ENCODE data around the gene B4GALT4.
"Not testable (repeated sequence)": the region's sequence is repeated elsewhere in the genome, so short reads cannot be mapped to it uniquely, and the experiment has no call there.

B4GALT4 gene, protein sequence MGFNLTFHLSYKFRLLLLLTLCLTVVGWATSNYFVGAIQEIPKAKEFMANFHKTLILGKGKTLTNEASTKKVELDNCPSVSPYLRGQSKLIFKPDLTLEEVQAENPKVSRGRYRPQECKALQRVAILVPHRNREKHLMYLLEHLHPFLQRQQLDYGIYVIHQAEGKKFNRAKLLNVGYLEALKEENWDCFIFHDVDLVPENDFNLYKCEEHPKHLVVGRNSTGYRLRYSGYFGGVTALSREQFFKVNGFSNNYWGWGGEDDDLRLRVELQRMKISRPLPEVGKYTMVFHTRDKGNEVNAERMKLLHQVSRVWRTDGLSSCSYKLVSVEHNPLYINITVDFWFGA

DNA sequence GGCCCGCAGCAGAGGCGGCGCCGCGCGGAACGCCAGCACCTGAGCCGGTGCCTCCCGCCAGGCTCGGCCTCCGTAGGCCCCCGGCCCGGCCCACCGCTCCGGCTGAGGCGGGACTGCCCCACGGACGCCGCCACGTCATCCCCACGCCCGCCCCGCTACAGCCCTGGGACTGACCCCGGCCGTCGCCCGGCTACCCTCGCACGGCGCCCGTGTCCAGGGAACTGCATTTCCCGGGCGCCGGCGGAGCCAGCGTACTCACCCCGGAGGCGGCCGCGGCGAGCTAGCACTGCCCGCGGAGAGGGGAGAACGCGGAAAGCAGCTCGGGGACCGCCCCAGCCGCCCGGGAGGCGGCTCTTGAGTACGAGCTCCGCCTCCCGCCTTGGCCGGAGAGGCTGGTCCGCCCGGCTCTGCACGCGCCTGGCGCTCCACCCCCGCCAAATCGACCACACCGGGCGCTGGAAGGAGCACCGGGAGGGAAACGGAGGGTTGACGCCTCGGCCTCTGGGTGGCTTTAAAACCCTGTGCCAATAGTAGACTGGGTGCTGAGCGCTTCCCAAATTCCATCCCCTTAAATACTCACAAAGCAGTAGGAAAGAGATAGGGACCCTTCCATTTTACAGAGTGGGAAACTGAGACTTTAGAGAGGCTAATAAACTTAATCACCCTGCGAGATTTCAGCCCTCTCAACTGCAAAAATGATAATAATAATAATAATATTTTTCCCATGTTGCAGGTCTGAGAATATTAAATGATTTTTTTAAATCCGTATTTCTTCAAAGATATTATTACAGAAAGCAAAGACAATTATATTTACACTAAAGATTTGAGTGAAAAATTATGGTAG is at the start of gene B4GALT4:
Gene B4GALT4 (minus strand): TSS at position 288 of the 844 bp plus-strand sequence. CDS start 10,779 bp downstream, outside the sequence.
- DNase-seq (ENCODE audit: low read depth, low spot score) = peak; percentile 60

DNA sequence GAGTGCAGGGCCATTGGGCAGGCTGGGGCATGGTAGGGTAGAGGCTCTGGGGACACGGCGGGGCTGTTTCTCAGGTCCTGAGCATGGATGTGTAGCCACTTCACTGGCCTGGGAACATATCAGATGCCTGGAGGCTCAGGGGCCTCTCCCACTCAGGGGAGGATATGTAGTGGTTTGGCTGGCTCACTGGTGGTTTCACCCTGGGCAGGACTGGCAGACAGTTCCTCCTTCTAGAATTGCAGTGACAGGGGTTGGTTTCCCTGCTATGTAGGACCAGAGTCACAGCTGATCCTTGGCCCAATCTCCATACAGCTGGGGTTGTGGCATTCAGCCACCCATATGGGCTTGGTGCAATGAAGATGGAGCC is 48.7 kb upstream of the B4GALT4 start:
- DNase-seq (ENCODE audit: low read depth, low spot score) = no peak

DNA sequence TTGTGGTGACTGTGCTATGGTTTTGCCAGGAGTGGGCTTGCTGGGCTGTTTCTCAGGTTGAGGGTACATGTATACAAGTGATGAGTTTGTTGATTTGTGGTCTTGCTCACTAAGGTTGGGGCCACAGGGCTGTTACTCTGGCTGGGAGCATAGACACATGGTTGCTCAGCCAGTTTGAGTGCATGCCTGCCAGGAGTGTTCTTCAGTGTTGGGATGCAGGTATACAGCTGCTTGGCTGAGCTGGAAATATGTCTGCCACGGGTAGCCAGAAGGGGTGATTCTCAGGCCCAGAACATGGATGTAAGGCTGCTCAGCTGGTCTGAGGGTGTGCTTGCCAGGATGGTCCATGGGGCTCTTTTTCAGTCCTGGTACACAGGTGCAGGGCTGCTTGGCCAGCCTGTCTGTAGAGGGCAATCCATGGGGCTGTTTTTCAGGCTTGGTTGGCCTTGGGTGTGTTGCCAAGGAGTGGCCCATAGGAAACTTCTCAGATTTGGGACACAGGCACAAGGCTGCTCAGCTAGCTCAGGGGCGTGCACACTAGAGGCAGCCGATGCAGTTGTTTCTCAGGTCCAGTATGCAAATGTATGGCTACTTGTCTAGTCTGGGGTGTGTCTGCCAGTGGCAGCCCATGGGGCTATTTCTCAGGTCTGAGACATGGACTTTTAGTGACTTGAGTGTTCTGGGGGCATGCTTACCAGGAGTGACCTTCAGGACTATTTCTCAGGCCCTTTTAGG is 48.2 kb upstream of the B4GALT4 start:
- DNase-seq (ENCODE audit: low read depth, low spot score) = no peak

DNA sequence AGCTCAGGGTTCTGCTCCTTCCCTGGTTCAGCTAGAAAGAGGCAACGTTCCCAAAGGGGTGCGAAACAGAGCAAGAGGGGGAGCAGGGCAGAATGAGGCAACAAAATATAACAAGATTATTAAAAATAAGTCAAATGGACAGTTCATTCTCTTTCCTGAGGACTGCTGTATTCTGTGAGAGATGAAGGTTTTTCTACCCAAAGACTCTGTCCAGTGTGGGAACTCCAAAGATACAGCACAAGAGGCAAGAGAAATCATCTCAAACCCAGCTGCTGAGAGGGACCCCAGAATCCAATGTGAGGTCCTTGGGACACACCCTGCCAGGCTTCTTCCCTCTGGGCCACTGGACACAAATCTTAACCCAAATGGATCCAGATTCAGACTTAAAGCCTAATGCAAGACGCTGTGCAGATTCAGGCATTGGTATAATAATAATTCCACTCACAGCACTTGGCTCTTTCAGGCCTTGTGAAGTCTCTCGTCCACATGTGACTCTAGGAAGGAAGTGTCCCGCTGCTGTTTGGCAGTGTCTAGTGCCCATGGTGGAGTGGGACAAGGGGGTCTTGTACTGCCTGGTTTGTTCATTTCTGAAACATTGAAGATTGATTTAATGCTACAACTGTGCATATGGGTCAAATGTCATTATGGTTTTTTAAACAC is 39.0 kb upstream of the B4GALT4 start:
- DNase-seq (ENCODE audit: low read depth, low spot score) = no peak

DNA sequence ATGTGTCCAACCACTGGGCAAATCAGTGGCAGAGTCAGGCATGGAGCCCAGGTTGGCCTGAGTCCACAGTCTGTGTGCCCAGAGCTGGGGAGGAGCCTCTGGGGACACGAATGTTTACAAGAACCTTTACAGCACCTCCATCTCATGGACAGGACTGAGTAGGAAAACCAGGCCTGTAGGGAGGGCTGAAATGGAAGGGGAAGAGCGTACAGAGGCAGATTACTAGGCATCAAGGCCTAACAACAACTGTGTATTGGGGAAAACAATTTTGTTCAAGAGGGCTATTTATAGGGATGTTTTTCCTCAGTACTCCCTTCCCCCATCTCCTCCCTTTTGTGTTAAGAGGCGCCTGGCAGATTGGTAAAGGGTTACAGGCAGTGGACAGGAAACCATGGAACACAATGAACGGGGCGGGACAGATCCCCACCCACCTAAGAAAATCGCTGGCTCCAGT is 38.5 kb upstream of the B4GALT4 start:
- DNase-seq (ENCODE audit: low read depth, low spot score) = no peak

DNA sequence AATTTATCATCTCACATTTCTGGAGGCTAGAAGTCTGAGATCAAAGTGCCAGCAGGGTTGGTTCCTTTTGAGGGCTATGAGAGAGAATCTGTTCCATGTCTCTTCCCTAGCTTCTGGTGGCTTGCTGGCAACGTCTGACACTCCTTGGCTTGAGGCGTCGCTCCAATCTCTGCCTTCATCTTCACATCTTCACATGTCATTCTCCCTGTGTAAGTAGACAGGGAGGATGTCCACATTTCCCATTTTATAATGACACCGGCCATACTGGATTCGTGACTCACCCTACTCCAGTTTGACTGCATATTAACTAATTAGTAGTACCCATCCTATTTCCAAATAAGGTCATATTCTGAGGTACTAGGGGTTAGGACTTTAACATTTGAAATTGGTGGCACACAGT is 36.0 kb upstream of the B4GALT4 start:
- no peak for DNase-seq (ENCODE audit: low read depth, low spot score)

DNA sequence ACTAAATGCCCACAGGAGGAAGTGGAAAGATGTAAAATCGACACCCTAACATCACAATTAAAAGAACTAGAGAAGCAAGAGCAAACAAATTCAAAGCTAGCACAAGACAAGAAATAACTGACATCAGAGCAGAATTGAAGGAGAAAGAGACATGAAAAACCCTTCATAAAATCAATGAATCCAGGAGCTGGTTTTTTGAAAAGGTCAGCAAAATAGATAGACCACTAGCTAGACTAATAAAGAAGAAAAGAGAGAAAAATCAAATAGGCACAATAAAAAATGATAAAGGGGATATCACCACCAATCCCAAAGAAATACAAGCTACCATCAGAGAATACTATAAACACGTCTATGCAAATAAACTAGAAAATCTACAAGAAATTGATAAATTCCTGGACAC is 29.5 kb upstream of the B4GALT4 start:
- not testable (repeated sequence) for DNase-seq (ENCODE audit: low read depth, low spot score)

DNA sequence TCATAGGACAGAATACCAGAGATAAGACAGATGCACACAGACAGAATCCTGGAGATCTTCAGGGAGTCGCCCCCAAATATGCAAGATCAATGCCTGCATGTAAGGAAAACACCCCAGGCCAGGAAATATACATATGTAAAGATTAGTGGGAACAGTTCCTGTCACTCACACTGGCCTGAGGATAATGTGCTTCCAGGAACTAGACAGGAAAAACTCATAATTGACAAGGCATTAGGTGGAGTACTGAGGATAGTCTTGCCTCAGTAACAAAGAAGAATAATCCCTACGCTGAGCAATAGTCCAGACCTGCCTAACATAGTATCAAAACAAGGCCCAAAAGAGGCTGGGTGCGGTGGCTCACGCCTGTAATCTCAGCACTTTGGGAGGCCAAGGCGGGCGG is 20.4 kb upstream of the B4GALT4 start:
- DNase-seq (ENCODE audit: low read depth, low spot score) = no peak

DNA sequence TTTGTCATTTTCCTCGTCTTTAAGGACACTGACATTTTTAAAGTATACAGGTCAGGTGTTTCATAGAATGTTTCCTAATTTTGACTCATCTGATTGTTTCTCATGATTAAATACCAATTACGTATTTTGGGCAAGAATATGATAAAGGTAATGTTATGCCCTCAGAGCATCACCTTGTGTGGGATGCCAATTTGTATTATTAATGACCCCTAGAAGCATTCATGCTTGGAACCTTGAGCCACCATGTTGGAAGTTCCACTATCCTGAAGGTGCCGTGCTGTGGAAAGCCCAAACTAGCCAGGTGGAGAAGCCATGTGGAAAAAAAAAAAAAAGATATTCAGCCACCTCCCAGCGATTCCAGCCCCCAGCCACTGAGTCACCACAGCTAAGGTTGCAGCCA is 19.1 kb upstream of the B4GALT4 start:
- DNase-seq (ENCODE audit: low read depth, low spot score) = no peak

DNA sequence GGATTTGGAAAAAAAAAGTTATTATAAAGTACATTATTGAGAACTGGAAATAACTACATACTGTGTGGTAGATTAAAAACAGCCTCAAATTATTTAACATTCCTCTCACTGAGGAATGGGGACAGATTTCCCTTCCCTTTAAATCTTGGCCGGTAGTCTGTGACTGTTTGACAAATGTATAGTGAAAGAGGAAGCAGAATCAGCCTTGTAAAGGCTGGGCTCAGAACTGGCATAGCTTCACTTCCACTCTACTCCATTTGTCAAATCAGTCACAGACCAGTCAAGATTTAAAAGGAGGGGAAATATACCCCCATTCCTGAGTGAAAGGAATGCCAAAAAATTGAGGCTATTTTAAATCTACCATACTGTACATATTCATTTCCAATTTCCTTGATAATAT is 18.2 kb upstream of the B4GALT4 start:
- no peak for DNase-seq (ENCODE audit: low read depth, low spot score)

DNA sequence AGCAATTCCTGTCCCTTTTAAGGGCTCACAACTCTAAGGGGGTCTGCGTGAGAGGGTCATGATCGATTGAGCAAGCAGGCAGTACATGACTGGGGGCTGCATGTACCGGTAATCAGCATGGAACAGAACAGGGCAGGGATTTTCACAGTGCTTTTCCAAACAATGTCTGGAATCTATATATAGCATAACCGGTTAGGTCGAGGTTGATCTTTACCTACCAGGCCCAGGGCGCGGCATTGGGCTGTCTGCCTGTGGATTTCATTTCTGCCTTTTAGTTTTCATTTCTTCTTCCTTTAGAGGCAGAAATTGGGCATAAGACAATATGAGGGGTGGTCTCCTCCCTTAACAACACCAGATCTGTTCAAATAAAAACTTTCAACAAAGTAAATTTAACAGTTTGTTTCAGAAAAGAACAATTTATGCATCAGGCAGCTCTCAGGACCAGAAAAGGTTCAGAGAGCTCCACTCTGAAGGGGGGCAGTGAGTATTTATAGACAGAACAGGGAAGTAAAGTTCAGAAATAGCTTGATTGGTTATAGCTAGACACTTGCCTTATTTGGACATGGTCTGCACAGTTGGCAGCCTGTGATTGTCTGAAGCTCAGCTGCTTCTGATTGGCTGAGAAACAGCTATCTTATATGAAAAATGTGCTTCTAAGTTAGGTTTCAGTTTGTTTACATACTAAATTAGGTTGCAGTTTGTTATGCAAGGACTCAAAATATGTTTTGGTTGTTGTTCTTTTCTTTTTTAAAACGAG is 17.2 kb upstream of the B4GALT4 start:
- DNase-seq (ENCODE audit: low read depth, low spot score) = no peak

DNA sequence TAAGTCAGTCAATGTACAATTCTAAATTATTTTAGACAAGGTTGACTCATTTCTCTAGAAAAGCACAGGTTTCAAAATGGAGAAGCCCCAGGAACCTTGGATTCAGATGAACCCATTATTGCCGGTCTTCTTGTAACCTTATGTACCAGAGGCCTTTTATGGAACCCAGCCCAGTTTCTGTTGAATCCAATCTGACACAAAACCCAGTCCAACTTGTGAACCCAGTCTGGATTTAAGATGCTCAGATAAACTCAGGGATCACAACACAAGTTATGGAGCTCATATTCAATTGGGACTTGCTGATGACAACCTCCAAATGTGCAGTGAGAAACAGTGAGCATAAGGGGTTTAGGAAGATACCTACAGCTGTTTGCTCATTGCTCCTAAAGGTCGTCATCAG is 16.4 kb upstream of the B4GALT4 start:
- no peak for DNase-seq (ENCODE audit: low read depth, low spot score)

DNA sequence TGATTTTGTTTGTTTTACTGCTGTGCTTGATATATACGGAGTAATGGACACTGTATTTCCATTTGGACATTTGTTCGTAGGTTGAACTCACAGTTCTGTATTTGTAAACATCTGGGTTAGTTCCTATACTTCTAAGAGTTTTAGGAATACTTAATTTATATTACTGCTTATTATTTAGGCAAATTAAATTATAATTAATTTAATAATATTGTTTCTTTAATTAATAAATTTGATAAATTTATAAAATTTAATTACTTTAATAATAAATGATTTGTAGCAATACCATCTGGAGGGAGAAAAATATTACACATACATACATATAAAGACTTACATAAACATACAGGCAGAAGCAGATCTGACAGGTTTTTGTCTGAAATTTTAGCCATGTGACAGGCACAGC is 14.5 kb upstream of the B4GALT4 start:
- no peak for DNase-seq (ENCODE audit: low read depth, low spot score)

DNA sequence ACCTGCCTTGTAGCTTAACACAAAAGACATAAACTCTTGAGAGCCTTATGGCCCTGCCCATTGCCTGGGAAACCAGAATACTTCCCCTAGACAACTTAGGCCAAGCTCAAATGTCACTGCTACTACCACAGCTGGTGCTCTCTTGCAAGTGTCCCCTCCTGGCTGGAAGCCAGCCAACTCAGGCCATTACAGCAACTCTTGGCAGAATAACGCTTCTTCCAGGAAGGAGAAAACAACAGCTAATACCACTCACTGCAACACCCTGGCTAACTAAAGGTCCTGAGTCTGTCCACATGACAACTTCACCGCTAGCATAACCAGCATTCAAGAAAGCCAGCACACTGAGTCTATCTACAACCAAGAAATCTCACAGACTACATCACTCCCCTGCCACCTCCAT is 5.1 kb upstream of the B4GALT4 start:
- no peak for DNase-seq (ENCODE audit: low read depth, low spot score)

DNA sequence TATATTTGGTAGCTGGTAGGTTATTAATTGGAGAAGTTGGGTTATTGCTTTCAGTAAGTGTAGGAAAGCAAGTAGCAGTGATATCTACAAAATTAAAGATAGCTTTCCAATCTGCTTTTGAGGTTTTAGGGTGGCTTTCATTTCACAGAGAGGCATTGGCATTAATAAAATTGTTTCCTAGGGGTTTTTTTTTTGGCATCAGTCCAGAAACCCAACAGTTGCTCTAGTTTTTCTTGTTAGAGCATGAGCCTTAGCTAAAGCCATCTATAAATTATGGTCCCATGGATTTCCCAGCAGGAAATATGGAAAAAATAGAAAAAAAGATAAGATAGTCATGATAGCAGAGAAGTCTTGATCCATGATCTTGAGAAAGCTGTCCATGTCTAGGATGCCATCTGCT is 3.0 kb upstream of the B4GALT4 start:
- no peak for DNase-seq (ENCODE audit: low read depth, low spot score)

DNA sequence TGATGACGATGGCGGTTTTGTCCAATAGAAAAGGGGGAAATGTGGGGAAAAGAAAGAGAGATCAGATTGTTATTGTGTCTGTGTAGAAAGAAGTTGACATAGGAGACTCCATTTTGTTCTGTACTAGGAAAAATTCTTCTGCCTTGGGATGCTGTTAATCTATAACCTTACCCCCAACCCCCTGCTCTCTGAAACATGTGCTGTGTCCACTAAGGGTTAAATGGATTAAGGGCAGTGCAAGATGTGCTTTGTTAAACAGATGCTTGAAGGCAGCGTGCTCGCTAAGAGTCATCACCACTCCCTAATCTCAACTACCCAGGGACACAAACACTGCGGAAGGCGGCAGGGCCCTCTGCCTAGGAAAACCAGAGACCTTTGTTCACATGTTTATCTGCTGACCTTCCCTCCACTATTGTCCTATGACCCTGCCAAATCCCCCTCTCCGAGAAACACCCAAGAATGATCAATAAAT is 2.4 kb upstream of the B4GALT4 start:
- not testable (repeated sequence) for DNase-seq (ENCODE audit: low read depth, low spot score)

DNA sequence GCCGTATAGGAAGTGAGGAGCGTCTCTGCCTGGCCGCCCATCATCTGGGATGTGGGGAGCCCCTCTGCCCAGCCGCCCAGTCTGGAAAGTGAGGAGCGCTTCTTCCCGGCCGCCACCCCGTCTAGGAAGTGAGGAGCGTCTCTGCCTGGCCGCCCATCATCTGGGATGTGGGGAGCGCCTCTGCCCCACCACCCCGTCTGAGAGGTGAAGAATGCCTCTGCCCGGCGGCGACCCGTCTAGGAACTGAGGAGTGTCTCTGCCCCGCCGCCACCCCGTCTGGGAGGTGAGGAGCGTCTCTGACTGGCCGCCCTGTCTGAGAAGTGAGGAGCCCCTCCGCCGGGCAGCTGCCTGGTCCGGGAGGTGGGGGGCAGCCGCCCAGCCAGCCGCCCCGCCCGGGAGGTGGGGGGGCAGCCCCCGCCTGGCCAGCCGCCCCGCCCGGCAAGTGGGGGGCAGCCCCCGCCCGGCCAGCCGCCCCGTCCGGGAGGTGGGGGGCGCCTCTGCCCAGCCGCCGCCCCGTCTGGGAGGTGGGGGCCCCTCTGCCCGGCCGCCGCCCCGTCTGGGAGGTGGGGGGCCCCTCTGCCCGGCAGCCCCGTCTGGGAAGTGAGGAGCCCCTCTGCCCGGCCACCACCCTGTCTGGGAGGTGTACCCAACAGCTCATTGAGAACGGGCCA is 1.8 kb upstream of the B4GALT4 start:
- not testable (repeated sequence) for DNase-seq (ENCODE audit: low read depth, low spot score)

DNA sequence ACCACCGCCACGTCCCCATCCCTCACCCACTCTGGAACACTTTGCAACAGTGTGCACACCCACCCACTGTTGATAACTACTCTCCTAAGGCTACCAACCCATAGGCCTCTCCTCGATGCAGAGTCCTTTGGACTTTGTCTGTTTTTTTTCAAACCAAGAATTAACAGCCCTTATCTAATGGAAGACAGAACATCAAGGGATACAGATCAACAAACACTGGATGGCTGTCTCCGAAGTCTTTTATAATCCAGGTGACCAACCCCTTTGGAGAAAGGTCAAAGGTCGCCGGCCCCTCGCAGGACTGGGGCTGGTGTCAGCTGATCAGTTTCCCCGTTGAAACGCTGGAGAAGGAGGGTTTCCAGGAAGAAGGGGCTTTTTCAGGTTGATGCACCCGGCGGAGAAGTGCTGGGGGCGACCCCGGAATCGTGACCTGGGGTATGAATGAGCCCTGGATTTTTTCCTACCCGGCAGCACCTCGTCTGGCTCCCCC is 532 bp downstream of the B4GALT4 start:
- DNase-seq (ENCODE audit: low read depth, low spot score) = no peak

DNA sequence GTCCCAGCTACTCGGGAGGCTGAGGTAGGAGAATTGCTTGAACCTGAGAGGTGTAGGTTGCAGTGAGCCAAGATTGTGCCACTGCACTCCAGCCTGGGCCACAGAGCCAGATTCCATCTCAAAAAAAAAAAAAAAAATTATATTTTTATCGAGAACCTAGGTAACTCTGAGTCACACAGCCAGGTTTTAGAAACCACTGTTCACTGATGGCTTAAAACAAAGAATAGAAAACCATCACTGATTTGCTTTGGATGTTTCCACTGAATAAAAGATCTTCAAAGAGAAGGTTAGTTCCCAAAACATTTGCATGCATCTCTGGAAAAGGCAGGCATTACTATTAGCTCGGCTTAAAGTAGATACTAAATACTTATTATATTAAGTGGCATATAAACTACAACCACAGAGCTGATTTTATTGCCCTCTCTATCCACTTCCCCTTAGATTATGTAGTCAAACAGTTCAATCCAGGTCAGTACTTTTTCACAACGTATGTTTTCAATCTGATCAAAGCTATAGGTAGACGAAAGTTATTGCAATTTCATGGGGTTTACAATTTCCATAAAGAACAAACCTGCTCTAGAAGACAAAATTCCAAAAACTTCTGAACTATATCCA is 1.4 kb downstream of the B4GALT4 start:
- no peak for DNase-seq (ENCODE audit: low read depth, low spot score)

DNA sequence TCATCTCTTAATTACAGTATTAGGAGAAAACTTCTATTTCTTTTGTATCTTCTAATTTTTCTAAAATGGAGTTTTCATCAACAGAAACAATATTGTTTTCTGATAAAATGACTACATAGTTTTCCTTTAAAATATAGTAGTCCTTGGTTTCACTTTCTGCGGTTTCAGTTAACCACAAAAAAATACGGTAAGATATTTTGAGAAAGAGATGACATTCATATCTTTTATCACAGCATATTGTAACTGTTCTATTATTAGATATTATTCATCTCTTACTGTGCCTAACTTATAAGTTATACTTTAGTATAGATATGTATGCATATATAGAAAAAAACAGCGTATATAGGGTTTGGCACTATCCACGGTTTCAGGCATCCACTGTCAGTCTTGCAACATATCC is 2.3 kb downstream of the B4GALT4 start:
- DNase-seq (ENCODE audit: low read depth, low spot score) = no peak

Data from iPS DF 19.7 (cell line).